ENCODE measurements around the gene PRKG1. TPM values are rescaled to one million over a fixed set of nuclear protein-coding genes. Genes with fewer than 3 reads are reported as not detected.

PRKG1 gene
- total RNA-seq, 2 donors from 2014 or later, result 1.3 to 2.7 TPM

- Mint-ChIP-seq H3K4me3 (no peak overlapping the region), H3K36me3 (ENCODE audit: low read depth) (no peaks in the 10 kb centered on the region), H3K27me3 (ENCODE audit: insufficient read depth) (no peaks in the 10 kb centered on the region), H3K27ac (no peak overlapping the region), H3K9me3 (no peaks in the 10 kb centered on the region), H3K4me1 (no peaks in the 10 kb centered on the region)
- Histone ChIP-seq H3K27ac (ENCODE audit: low read depth, low read length) (no peak overlapping the region), H3K4me3 (ENCODE audit: low read length) (no peak overlapping the region), H3K27me3 (ENCODE audit: control insufficient read depth, insufficient read depth, low read length, poor library complexity, severe bottlenecking) (no peaks in the 10 kb centered on the region), H3K9ac (ENCODE audit: extremely low read depth, low read length, poor library complexity, severe bottlenecking) (no peak overlapping the region), H3K4me1 (ENCODE audit: control insufficient read depth, insufficient read depth, low read length) (no peaks in the 10 kb centered on the region), H3K9me3 (ENCODE audit: control insufficient read depth, low read length) (no peaks in the 10 kb centered on the region), H3K36me3 (ENCODE audit: control insufficient read depth, insufficient read depth, low read length) (no peaks in the 10 kb centered on the region)
- TF ChIP-seq CTCF (conservative IDR thresholded peaks at IDR 0.05), result no peak
- DNase-seq, result no peak
- WGBS, 2 experiments (ENCODE audit: insufficient coverage in 1 of 2, insufficient read length in 1 of 2), result 87 to 100% methylated on average over 1 to 3 of the region's 3 CpGs
Observed at GRCh38 chr10:51313773-51314478, 239.6 kb downstream of the PRKG1 start.

- no peaks in the 10 kb centered on the region for H3K36me3 ChIP-seq (ENCODE audit: control insufficient read depth, insufficient read depth, low read length)
- H3K9me3 ChIP-seq (ENCODE audit: control insufficient read depth, low read length), result no peaks in the 10 kb centered on the region
- TF ChIP-seq CTCF (conservative IDR thresholded peaks at IDR 0.05), result no peak
- WGBS, 2 experiments (ENCODE audit: insufficient coverage in 1 of 2, insufficient read length in 1 of 2), result 86 to 95% methylated on average over 1 of the region's 1 CpG
- no peaks in the 10 kb centered on the region for H3K27me3 ChIP-seq (ENCODE audit: control insufficient read depth, insufficient read depth, low read length, poor library complexity, severe bottlenecking)
- no peak overlapping the region for H3K27ac Mint-ChIP-seq
- H3K9ac ChIP-seq (ENCODE audit: extremely low read depth, low read length, poor library complexity, severe bottlenecking), result no peak overlapping the region
- DNase-seq, result no peak
- H3K36me3 Mint-ChIP-seq (ENCODE audit: low read depth), result no peaks in the 10 kb centered on the region
- no peaks in the 10 kb centered on the region for H3K4me1 ChIP-seq (ENCODE audit: control insufficient read depth, insufficient read depth, low read length)
- no peak overlapping the region for H3K27ac ChIP-seq (ENCODE audit: low read depth, low read length)
- no peaks in the 10 kb centered on the region for H3K27me3 Mint-ChIP-seq (ENCODE audit: insufficient read depth)
- no peak overlapping the region for H3K4me3 ChIP-seq (ENCODE audit: low read length)
- H3K9me3 Mint-ChIP-seq, result no peaks in the 10 kb centered on the region
- no peak overlapping the region for H3K4me3 Mint-ChIP-seq
- no peaks in the 10 kb centered on the region for H3K4me1 Mint-ChIP-seq
Observed at GRCh38 chr10:51314481-51314880, 240.2 kb downstream of the PRKG1 start.

GRCh38 chr10:51318399-51319172 is 244.3 kb downstream of the PRKG1 start:
- no peaks in the 10 kb centered on the region for H3K27me3 ChIP-seq (ENCODE audit: control insufficient read depth, insufficient read depth, low read length, poor library complexity, severe bottlenecking)
- no peaks in the 10 kb centered on the region for H3K9me3 Mint-ChIP-seq
- no peaks in the 10 kb centered on the region for H3K9me3 ChIP-seq (ENCODE audit: control insufficient read depth, low read length)
- no peaks in the 10 kb centered on the region for H3K4me1 Mint-ChIP-seq
- H3K9ac ChIP-seq (ENCODE audit: extremely low read depth, low read length, poor library complexity, severe bottlenecking), result no peak overlapping the region
- no peak overlapping the region for H3K4me3 Mint-ChIP-seq
- no peak overlapping the region for H3K27ac Mint-ChIP-seq
- no peaks in the 10 kb centered on the region for H3K36me3 Mint-ChIP-seq (ENCODE audit: low read depth)
- H3K4me3 ChIP-seq (ENCODE audit: low read length), result no peak overlapping the region
- no peaks in the 10 kb centered on the region for H3K27me3 Mint-ChIP-seq (ENCODE audit: insufficient read depth)
- no peak overlapping the region for H3K27ac ChIP-seq (ENCODE audit: low read depth, low read length)
- H3K36me3 ChIP-seq (ENCODE audit: control insufficient read depth, insufficient read depth, low read length), result no peaks in the 10 kb centered on the region
- H3K4me1 ChIP-seq (ENCODE audit: control insufficient read depth, insufficient read depth, low read length), result no peaks in the 10 kb centered on the region
- no peak for DNase-seq
- 86 to 94% methylated on average over 2 of the region's 2 CpGs for WGBS, 2 experiments (ENCODE audit: insufficient coverage in 1 of 2, insufficient read length in 1 of 2)
- no peak for TF ChIP-seq CTCF (conservative IDR thresholded peaks at IDR 0.05)
